ENCODE data around the gene NINL.

DNA sequence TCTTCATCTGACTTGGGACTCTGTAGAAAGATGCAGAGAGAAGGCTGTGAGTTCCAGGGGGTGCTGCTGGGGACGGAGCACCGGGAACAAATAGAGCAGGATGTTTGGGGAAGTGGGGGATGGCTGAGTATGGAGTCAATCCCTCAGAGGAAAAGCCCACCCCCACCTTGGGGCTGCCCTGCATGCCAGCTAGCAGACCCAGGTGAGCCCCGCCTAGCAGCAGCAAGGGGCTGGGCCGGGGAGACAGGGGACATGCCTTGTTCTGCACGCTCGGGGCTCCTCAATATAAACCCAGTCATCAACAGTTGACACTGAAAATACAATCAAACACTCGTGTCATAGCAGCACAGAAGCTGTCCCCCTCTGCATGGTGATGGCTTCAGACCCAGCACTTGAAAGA, 74.6 kb downstream of the NINL start:
- TF ChIP-seq, protein P1, sequence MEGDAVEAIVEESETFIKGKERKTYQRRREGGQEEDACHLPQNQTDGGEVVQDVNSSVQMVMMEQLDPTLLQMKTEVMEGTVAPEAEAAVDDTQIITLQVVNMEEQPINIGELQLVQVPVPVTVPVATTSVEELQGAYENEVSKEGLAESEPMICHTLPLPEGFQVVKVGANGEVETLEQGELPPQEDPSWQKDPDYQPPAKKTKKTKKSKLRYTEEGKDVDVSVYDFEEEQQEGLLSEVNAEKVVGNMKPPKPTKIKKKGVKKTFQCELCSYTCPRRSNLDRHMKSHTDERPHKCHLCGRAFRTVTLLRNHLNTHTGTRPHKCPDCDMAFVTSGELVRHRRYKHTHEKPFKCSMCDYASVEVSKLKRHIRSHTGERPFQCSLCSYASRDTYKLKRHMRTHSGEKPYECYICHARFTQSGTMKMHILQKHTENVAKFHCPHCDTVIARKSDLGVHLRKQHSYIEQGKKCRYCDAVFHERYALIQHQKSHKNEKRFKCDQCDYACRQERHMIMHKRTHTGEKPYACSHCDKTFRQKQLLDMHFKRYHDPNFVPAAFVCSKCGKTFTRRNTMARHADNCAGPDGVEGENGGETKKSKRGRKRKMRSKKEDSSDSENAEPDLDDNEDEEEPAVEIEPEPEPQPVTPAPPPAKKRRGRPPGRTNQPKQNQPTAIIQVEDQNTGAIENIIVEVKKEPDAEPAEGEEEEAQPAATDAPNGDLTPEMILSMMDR (IDR thresholded peaks at IDR 0.05; ENCODE audit: low read length): no peak
- TF ChIP-seq EZH2 (IDR thresholded peaks at IDR 0.05; ENCODE audit: borderline replicate concordance, low read length): no peak

Measured in OCI-LY1 (cell line).